SK-MEL-5 (cell line): Measurements from ENCODE around the gene PTPN20. TPM values are rescaled to one million over a fixed set of nuclear protein-coding genes. Genes with fewer than 3 reads are reported as not detected.

Experiments used
- DNase-seq: peaks from one replicate; pipeline ENCODE4 v3.0.0-alpha.2; 2016; ENCODE audit warnings: low read depth, low spot score
- in situ Hi-C: cut with HindIII; loops from 2 replicates; pipeline ENCODE4 v1.10.0; 2016; ENCODE audit warnings: low sequenced_read_pairs, high pct_unique_total_duplicates, low pct_unique_long_range_greater_than_20kb
- total RNA-seq: library from RNA; depleted of rRNA; stranded (reverse); fragments of >200 nt; shearing (Covaris generic); gene quantifications from 2 replicates; pipeline ENCODE4 v1.2.3, GENCODE V29; 2014

Gene PTPN20
- total RNA-seq, 1 experiment from 2014 or later, result 5.0 TPM

GRCh38 chr10:47050618-47051455 is 139.6 kb downstream of the PTPN20 start:
- DNase-seq, result no peak
- in situ Hi-C loops, result no loop called here

- DNase-seq, result no peak
- in situ Hi-C loops, result no loop called here
These were observed 140.6 kb downstream of the PTPN20 start for GRCh38 chr10:47051741-47052238.
